K562 (cell line): Measurements from ENCODE around the gene SPATC1L. TPM values are rescaled to one million over a fixed set of nuclear protein-coding genes. Genes with fewer than 3 reads are reported as not detected.

Experiments
- CGGBP1 ChIP-seq: fragments of 250-450 bp; sonication (Bioruptor Pico); IDR thresholded peaks from 2 replicates; pipeline ENCODE4 v1.9.0; 2021; ENCODE audit warnings: mild to moderate bottlenecking
- E4F1 ChIP-seq: fragments of 250-450 bp; sonication (Bioruptor Pico); IDR thresholded peaks from 2 replicates; pipeline ENCODE4 v1.5.0; 2021; ENCODE audit warnings: mild to moderate bottlenecking, borderline replicate concordance
- HBP1 ChIP-seq: fragments of 450-650 bp; formaldehyde crosslinking; IDR thresholded peaks from 2 replicates; pipeline ENCODE4 v1.4.0; 2022; ENCODE audit warnings: missing genetic modification characterization
- KAT7 ChIP-seq: sonication (generic); formaldehyde crosslinking; IDR thresholded peaks from 2 replicates; pipeline ENCODE4 v1.8.0; 2022; ENCODE audit warnings: missing genetic modification reagents, mild to moderate bottlenecking, borderline replicate concordance
- POLR2G ChIP-seq: fragments of 200-400 bp; formaldehyde crosslinking; IDR thresholded peaks from 2 replicates; pipeline ENCODE4 v1.6.1; 2017; ENCODE audit warnings: low read depth, mild to moderate bottlenecking, antibody characterized with exemption, low read length, moderate library complexity
- REST ChIP-seq, 2 experiments: fragments of 450-650 bp; formaldehyde crosslinking in 1 of 2; IDR thresholded peaks; 2 replicates each; pipeline versions ENCODE4 v1.4.0 to v1.6.1; 2014 to 2020; ENCODE audit warnings: mild to moderate bottlenecking in 2 of 2, borderline replicate concordance in 1 of 2, low read depth in 1 of 2
- ZFP91 ChIP-seq: sonication (generic); formaldehyde crosslinking; IDR thresholded peaks from 2 replicates; pipeline ENCODE4 v1.8.0; 2022; ENCODE audit warnings: mild to moderate bottlenecking, missing genetic modification reagents
- ZNF175 ChIP-seq: fragments of 200-800 bp; sonication (Bioruptor generic); IDR thresholded peaks from 2 replicates; pipeline ENCODE4 v1.6.1; 2016; ENCODE audit warnings: low read depth, mild to moderate bottlenecking, missing genetic modification characterization, missing compliant biosample characterization
- ZNF316 ChIP-seq: fragments of 450-650 bp; IDR thresholded peaks from 2 replicates; pipeline ENCODE4 v1.6.1; 2016
- ZNF655 ChIP-seq: fragments of 250-450 bp; sonication (Bioruptor Pico); IDR thresholded peaks from 2 replicates; pipeline ENCODE4 v1.5.0; 2021
- polyA plus RNA-seq, 8 experiments: library from polyadenylated mRNA; depleted of rRNA in 4 of 8; stranded (reverse) in 5 of 8; unstranded in 3 of 8; fragments of >200 nt; fragmentation: Nextera tagmentation in 2 of 8; fragmentation: Illumina TruSeq in 1 of 8; extraction: Ambion mirVana in 2 of 8; extraction: Trizol in 1 of 8; gene quantifications; 2 replicates each; pipeline versions ENCODE4 v1.2.1 to v1.2.3, GENCODE V29; 2011 to 2014; ENCODE audit warnings: inconsistent platforms in 1 of 8, missing spikeins in 1 of 8
- total RNA-seq, 7 experiments: library from RNA; depleted of rRNA in 6 of 7; stranded (reverse); fragments of >200 nt in 6 of 7; fragmentation: Illumina TruSeq in 2 of 7; extraction: Trizol in 2 of 7; gene quantifications; 2 replicates each; pipeline versions ENCODE4 v1.2.1 to v1.2.3, GENCODE V29; 2011 to 2021; ENCODE audit warnings: low replicate concordance in 1 of 7

Gene SPATC1L
- total and polyA plus RNA-seq, 9 of the 15 experiments (the other 6 are each of a cell fraction or from before 2014, with no cell fraction given) = 0.14 to 121 (median 34.0) TPM; not detected in 1

GRCh38 chr21:46210378-46211136 is 26.3 kb upstream of the SPATC1L start (continued):
- TF ChIP-seq REST (IDR thresholded peaks at IDR 0.05; ENCODE audit: borderline replicate concordance) = peak; percentile 50; the same call in 1 of the 2 replicates
- TF ChIP-seq REST (CRISPR knock-in tag; IDR thresholded peaks at IDR 0.05; ENCODE audit: low read depth) = no peak
- TF ChIP-seq ZFP91 = no peak
- no peak for TF ChIP-seq ZNF175 (CRISPR knock-in tag)
- no peak for TF ChIP-seq E4F1 (CRISPR knock-in tag)
- TF ChIP-seq HBP1 (CRISPR knock-in tag) = no peak
- no peak for TF ChIP-seq ZNF316
- no peak for TF ChIP-seq ZNF655 (CRISPR knock-in tag)
- no peak for TF ChIP-seq KAT7 (CRISPR knock-in tag)
- peak; percentile 22; the same call in 1 of the 2 replicates for TF ChIP-seq POLR2G
- TF ChIP-seq CGGBP1 (CRISPR knock-in tag) = no peak
